ENCODE data around the gene DPEP1.

The DPEP1 gene

DNA sequence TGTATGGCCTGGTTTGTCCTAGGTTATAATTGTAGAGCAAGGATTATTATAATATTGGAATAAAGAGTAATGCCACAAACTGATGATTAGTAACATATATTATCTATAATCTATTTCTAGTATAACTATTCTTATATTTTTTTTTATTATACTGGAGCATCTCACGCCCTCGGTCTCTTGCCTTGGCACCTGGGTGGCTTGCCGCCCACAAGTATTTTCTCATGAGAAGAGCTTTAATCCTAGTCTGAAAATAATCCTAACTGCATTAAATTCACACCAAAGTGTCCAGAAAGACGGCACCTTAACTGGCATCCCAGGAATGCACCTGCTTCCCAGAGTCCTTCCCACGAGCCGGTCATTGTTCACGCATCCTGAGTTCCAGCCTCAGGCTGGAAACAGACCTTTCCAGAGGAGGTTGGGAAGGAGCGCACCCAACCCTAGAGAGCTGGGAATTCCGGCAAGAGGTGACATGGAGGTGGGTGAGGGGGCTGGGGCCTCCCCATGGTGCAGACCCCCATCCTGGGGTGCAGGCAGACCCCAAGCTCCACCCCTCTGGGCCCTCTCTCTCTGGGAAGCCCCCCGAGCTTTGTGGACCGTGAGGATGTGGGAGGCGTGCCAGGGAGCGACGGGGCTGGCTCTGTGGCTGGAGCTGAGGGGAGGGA lies 28.1 kb downstream of the DPEP1 start:
- TF ChIP-seq, protein P1, sequence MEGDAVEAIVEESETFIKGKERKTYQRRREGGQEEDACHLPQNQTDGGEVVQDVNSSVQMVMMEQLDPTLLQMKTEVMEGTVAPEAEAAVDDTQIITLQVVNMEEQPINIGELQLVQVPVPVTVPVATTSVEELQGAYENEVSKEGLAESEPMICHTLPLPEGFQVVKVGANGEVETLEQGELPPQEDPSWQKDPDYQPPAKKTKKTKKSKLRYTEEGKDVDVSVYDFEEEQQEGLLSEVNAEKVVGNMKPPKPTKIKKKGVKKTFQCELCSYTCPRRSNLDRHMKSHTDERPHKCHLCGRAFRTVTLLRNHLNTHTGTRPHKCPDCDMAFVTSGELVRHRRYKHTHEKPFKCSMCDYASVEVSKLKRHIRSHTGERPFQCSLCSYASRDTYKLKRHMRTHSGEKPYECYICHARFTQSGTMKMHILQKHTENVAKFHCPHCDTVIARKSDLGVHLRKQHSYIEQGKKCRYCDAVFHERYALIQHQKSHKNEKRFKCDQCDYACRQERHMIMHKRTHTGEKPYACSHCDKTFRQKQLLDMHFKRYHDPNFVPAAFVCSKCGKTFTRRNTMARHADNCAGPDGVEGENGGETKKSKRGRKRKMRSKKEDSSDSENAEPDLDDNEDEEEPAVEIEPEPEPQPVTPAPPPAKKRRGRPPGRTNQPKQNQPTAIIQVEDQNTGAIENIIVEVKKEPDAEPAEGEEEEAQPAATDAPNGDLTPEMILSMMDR (IDR thresholded peaks at IDR 0.05; ENCODE audit: extremely low read depth, missing control alignments), result no peak
- no peak for DNase-seq (ENCODE audit: low spot score)

DNA sequence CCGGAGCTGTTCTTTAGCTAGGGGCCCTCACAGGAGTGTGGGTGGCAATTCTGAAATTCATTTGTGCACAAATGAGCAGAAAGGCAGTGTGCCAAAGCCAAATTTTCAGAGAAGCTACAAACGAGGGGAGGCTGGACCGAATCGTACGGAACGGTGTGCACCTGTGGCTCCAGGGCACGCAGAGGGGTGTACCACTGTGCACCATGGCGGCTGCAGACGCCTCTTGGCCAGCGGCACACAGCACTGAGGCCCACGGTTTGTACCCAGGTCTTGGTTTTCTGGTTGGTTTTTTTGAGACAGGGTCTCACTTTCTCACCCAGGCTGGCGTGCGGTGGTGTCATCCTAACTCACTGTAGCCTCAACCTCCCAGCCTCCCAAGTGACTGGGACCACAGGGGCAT lies 29.1 kb downstream of the DPEP1 start:
- TF ChIP-seq, protein P1 (IDR thresholded peaks at IDR 0.05; ENCODE audit: extremely low read depth, missing control alignments), result no peak
- no peak for DNase-seq (ENCODE audit: low spot score)

DNA sequence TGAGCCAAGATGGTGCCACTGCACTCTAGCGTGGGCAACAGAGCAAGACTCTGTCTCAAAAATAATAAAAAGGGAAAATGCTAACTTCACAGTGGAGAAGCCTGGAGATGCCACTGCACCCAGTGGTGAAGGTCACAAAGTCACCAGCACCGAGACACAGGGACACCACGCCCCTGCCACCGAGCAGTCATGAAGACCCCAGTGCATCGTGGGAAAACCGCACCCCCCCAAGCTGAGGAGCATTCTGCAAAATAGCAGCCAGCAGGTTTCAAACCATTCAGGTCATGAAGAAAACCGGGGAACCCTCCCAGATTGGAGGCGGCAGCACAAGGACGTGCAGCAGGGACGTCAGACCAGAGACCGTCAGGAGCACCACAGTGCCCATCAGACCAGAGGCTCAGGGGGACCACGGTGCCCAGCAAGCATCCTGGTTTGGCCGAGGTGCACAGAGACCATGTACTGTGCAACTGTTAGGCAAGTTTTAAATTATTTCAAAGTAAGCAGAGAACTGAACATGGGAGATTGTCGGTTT lies 30.4 kb downstream of the DPEP1 start:
- no peak for DNase-seq (ENCODE audit: low spot score)
- TF ChIP-seq, protein P1 (IDR thresholded peaks at IDR 0.05; ENCODE audit: extremely low read depth, missing control alignments), result no peak

DNA sequence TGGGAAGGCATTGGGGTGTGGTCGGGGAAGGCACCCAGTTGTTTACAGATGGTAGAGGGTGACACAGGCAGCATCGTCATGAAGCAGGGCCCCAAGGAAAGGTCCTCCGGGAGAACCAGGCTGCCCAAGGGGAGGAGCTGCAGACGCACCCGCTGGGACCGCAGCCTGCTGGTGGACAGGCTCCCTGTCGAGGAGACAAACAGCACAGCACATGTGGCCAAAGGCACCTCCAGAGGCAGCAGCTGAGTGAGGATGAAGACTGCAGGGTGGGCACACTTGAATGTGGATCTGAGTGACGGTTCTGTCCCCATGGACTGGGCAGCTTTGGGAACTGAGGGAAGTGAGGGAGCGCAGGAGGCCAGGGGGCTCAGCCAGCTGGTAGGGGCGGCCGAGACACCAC lies 31.7 kb downstream of the DPEP1 start:
- no peak for DNase-seq (ENCODE audit: low spot score)
- TF ChIP-seq, protein P1 (IDR thresholded peaks at IDR 0.05; ENCODE audit: extremely low read depth, missing control alignments), result no peak

DNA sequence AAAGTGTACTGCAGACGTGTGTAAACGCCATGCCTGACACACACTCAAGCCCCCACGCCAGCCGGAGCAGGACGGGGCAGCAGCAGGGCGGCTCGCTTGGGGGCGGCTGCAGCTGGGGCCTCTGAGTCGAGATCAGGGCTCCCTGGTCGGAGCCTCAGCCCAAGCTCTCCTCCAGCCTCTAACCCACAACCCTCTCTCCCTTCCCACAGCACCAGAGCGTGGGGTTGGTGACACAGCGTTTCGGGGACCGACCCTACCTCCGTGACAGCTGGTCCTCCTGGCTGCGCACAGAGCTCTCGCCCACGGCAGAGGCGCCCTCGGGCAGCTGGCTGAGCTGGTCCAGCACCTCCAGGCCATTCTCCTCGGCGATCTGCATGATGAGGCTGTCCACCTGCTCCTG lies 32.8 kb downstream of the DPEP1 start:
- no peak for DNase-seq (ENCODE audit: low spot score)
- TF ChIP-seq, protein P1 (IDR thresholded peaks at IDR 0.05; ENCODE audit: extremely low read depth, missing control alignments), result no peak

DNA sequence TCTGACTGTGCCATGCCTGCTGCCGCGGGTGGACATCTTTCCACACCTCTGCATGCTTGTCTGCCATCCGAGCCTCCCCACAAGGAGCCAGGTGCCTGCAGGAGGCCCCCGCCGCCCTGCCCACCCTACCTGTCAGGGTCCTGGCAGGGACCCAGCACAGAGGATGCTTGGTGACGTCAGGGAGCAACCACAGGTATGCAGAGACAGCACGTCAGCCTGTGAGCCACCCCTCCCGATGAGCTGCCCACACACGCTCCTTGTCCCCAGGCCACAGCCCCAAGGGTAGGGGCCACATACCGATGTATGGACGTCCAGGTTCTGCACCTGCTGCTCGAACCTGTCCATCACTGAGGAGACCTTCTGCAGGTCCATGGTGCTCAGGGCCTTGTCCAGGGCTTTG lies 33.5 kb downstream of the DPEP1 start:
- no peak for DNase-seq (ENCODE audit: low spot score)
- TF ChIP-seq, protein P1 (IDR thresholded peaks at IDR 0.05; ENCODE audit: extremely low read depth, missing control alignments), result no peak

DNA sequence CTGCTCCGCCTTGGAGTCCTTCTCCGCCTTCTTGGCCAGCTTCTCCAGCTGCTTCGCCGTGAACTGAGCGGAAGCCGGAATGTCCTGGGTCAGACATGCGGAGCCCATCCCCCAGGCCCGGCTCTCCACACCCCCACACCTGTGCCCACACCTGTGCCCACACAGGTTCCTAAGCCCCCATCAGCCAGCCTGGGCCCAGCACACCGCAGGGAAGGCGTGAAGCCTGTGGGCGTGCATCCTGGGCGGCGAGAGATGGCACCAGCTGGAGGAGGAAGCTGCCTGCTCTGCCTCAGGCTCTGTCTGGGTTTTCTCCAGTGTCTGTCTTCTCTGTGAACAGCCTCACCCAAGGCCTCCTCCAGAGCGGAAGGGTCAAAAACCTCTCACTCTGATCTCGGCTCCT lies 38.1 kb downstream of the DPEP1 start:
- DNase-seq (ENCODE audit: low spot score), result no peak
- TF ChIP-seq, protein P1 (IDR thresholded peaks at IDR 0.05; ENCODE audit: extremely low read depth, missing control alignments), result no peak
